ENCODE measurements around the gene GRIK4.
"Not testable (repeated sequence)": the region's sequence is repeated elsewhere in the genome, so short reads cannot be mapped to it uniquely, and the experiment has no call there.

Gene GRIK4

GRCh38 chr11:120750647-120751549, 239.3 kb downstream of the GRIK4 start:
- no peak for DNase-seq

- DNase-seq, result no peak
Observed at GRCh38 chr11:120751550-120751949, 240.0 kb downstream of the GRIK4 start.

- DNase-seq, result no peak
Observed at GRCh38 chr11:120752668-120753067, 241.1 kb downstream of the GRIK4 start.

- no peak for DNase-seq
Observed at GRCh38 chr11:120756931-120757330, 245.4 kb downstream of the GRIK4 start.

- no peak for DNase-seq
Observed at GRCh38 chr11:120759046-120759445, 247.5 kb downstream of the GRIK4 start.

DNA sequence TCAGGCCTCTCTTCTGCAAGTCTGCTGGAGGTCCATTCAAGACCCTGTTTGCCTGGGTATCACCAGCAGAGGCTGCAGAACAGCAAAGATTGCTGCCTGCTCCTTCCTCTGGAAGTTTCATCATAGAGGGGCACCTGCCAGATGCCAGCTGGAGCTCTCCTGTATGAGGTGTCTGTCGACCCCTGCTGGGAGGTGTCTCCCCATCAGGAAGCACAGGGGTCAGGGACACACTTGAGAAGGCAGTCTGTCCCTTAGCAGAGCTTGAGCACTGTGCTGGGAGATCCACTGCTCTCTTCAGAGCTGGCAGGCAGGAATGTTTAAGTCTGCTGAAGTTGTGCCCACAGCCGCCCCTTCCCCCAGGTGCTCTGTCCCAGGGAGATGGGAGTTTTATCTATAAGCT, 254.2 kb downstream of the GRIK4 start:
- not testable (repeated sequence) for DNase-seq

DNA sequence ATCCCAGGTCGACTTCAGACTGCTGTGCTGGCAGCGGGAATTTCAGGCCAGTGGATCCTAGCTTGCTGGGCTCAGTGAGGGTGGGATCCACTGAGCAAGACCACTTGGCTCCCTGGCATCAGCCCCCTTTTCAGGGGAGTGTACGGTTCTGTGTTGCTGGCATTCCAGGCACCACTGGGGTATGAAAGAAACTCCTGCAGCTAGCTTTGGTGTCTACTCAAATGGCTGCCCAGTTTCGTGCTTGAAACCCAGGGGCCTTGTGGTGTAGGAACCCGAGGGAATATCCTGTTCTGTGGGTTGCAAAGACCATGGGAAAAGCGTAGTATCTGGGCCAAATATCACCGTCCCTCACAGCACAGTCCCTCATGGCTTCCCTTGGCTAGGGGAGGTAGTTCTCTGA, 254.8 kb downstream of the GRIK4 start:
- no peak for DNase-seq

GRCh38 chr11:120768949-120769348, 257.4 kb downstream of the GRIK4 start:
- DNase-seq, result no peak

- DNase-seq, result no peak
Observed at GRCh38 chr11:120769906-120770305, 258.4 kb downstream of the GRIK4 start.

- DNase-seq, result no peak
Observed at GRCh38 chr11:120771551-120772060, 260.1 kb downstream of the GRIK4 start.

DNA sequence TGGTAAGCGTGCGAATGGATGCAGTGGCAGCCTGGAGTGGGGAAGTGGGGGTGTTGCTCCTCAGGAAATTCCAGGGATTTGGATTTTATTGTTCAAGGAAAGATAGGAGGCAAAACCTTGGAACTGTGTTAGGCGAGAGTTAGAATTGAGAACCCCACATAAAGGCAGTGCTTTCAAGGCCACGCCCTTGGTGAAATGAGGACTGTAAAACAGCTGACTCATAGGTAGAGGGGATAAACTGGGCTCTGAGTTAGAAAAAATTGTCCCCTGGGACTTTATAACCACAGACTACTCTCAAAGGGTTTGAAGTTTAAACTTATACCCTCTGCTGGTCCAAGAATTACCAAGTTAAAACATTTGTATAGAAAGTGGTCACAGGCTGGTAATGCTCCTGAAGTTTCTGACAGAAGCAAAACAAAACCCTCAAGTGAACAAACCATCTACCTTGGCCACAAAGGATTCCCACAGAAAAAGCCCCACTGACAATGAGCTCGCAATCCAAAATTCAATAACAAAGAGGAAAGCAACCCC, 262.0 kb downstream of the GRIK4 start:
- DNase-seq, result no peak

DNA sequence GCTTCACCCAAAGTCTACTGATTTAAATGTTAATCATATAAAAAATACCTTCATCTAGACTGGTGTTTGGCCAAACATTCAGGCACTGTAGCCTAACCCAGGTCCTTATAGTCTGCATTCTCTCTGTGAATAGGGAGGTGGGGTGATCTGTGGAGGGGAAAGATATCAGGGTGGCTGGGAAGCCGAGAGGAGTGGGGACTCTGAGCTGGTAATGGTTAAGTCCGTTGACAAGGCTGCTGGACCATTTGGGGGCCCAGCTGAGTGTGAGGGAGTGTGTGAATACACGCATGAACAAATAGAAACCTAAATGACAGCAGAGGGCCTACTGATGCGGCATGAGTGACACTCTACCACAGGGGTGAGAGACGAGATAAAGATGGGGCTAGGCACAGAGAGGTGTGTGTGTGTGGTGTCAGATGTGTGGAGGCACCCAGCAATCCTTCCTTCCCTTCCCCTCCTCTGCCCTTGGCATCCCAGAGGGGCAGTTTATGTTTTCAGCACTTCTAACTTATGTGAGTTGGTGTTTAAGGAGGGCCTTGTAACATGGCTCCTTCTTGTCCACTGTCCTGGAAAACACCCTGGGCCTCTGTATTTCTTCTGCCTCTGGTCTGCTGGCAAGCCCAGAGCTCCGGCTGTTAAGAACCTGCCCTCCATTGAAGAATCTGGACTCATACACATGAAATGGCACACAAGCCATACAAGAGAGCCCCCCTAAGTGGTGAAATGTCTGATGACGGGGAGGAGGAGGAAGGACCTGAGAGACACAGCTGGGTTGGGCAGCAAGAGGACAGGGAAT, 263.2 kb downstream of the GRIK4 start:
- no peak for DNase-seq

DNA sequence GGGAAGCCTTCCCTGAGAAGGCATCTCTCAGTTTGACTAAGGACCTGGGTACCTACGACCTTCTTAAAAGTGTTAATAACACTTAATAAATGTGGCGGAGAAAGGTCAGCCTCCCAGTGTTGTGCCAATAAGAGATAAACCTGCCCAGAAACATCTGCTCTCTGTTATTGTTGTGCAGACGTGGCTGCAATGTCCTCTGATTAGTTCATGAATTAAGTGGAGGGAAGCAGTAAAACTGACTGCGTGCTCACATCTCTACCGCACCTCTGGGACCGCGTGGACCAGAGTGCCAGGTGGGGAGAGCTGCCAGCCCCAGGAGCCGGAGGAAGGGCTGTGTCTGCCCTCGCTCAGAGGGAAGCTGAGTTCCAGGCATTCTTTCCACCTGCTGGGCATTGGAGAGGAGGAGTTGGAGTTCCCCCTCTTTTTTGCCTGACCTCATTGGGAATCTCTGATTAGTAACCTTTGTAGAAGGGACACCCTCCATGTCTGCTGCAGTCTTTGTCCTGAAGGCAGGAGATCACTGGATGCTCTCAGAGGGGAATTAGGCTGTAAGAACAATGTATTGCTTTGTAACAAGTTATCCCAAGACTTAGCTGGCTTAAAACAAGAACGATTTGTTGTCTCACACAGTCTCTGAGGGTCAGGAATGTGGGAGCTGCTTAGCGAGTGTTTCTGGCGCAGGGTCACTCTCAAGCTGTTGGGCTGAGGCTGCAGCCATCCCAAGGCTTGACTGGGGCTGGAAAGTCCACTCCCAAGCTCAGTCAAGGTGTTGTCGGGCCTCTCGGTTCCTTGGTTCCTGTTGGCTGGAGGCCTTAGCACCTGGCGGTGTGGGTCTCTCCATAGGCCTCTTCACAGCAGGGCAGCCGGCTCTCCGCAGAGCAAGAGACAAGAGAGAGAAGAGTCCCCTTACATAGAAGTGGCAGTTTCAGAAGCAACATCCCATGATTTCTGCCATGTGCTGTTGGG, 264.7 kb downstream of the GRIK4 start:
- no peak for DNase-seq

DNA sequence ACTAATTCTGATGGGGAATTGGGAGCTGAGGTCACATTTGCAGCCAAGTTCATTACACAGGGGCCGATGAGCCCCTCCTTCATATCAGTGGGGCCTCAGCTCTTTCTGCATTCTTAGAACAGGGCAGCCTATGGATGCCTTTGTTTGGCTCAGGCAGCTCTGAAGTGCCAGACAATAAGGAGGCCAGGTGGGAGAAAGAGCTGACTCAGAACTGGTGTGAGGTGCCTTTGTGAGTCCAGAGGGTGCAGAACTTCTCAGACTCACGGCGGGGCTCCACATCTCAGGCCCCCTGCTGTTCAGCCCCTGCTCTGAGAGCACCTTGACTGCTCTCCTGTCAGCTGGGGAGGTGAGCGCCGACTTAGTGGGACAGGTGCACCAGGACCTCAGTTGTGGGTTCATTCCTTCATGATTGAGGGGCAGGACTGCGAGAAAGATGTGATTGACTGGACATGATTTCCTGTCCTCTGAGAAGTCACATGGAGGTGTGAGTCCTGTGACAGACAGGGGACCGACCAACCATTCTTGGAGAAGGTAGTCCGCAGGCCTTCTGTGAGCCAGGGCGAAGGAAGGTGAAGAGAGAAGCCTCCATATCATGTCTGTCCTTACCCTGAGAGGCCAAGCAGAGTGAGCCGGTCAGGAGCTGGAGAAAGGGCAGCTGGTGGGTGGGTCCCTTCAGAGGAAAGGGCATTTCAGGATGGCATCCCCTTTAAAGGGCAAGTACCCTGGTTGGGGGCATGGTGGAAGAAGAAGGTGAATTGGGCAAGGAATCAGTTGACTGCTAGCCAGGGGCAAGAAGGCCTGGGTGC, 267.3 kb downstream of the GRIK4 start:
- no peak for DNase-seq

GRCh38 chr11:120780239-120780638, 268.7 kb downstream of the GRIK4 start:
- DNase-seq, result no peak

DNA sequence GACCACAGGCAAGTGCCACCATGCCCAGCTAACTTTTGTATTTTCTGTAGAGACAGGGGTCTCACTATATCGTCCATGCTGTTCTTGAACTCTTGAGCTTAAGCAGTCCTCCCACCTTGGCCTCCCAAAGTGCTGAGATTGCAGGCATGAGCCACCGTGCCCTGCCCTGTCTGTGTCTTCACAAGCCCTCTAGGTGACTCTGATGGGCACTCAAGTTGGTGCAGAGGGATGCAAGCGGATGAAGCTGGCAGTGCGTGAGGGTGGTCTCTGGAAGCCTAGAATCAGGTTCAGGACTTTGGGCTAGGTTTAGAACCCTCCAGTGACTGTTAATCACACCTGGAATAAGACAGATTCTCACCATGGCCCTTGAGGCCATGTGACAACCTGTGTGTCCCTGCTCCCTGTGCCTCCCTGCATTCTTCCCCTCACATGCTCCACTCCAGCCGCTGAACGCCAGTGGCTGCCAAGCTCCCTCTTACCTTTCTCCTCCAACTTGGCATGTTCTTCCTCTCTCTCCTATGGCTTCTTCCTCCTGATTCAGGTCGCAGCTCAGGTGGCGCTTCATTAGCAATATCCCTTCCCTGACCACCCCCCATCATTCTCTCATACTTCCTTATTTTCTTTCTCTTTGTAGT, 270.1 kb downstream of the GRIK4 start:
- no peak for DNase-seq

DNA sequence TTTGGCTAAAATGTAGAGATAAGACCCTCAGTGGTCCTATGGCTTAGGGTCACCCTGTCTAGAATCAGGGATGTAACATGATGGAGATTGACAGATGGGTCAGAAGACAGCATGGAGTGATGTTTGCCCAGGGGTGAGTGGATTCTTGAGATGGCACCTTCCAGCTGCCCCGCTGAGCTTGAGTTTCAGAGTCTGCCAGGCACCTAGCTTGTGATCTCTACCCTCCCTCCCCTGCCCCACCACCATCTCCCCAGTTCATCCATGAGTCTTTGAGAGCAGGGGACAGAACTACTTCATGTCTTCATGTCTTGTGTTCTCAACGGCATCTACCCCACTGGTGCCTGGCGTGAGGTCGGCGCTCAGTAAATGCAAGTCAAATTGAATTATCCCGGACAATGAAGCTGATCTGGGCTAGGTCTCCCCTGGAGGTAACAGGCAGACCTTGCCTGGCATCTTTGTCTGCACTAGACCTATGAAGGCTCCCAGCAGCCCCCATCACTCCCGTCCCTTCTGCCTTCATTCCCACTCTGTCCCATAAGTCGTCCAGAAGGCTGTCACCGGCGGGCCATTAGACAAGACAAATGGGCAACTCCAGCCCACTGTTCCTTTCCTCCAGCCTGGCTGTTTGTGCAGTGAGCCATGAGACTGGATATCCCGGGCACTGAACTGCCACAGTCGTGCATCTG, 273.2 kb downstream of the GRIK4 start:
- no peak for DNase-seq

DNA sequence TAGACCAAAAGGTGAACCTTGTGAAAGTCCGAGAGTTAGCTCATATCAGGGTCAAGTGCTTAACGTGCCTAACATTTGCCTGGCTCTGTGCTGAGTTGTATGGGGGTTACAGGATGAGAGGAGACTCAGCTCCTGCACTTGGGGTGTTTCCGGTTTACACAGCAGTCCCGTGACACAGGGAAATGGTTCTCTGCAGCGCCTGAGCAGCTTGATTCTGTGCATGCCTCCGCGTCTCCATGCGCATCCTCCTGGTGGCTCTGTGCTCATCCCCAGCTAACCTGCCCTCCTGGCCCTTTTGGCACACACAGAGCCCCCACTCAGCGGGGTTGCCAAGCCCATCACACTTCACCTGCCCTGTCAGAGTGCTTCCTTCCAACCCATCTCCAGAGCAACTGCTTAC, 274.0 kb downstream of the GRIK4 start:
- no peak for DNase-seq

DNA sequence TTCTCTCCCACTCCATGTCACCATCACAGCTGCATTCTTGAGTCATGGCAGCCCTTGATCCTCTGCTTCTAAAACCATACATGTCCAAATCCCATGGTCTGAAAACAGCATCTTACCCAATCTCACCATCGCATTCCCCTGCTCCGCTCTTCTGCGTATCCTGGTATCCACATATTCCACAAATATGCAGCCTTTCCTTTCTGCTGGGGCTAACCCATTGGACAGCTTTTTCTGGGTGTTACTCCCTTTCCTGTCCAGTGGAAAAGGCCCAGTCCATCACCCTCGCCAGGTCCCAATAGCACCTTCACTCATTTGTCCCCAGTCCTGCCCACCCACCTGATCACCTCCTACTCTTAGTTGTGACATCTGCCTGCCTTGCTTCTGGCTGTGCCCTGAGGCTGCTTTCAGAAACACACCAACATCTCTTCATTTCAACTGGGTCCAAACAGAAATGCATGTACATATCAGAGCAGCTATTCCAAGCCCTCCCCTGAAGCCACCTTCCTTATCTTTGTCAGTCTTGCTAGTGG, 274.7 kb downstream of the GRIK4 start:
- DNase-seq, result no peak

GRCh38 chr11:120787224-120787623, 275.7 kb downstream of the GRIK4 start:
- DNase-seq, result not testable (repeated sequence)
